ENCODE measurements around the gene SZT2. TPM values are rescaled to one million over a fixed set of nuclear protein-coding genes. Genes with fewer than 3 reads are reported as not detected.
A peak's percentile ranks its signal among the peaks of the same experiment; 100 is the strongest.

SZT2 gene
- polyA plus RNA-seq (2013, experiment 1 of 2; ENCODE audit: insufficient read length) = 14.4 TPM
- 13.8 TPM for polyA plus RNA-seq (2013, experiment 2 of 2; ENCODE audit: insufficient read length)

DNA sequence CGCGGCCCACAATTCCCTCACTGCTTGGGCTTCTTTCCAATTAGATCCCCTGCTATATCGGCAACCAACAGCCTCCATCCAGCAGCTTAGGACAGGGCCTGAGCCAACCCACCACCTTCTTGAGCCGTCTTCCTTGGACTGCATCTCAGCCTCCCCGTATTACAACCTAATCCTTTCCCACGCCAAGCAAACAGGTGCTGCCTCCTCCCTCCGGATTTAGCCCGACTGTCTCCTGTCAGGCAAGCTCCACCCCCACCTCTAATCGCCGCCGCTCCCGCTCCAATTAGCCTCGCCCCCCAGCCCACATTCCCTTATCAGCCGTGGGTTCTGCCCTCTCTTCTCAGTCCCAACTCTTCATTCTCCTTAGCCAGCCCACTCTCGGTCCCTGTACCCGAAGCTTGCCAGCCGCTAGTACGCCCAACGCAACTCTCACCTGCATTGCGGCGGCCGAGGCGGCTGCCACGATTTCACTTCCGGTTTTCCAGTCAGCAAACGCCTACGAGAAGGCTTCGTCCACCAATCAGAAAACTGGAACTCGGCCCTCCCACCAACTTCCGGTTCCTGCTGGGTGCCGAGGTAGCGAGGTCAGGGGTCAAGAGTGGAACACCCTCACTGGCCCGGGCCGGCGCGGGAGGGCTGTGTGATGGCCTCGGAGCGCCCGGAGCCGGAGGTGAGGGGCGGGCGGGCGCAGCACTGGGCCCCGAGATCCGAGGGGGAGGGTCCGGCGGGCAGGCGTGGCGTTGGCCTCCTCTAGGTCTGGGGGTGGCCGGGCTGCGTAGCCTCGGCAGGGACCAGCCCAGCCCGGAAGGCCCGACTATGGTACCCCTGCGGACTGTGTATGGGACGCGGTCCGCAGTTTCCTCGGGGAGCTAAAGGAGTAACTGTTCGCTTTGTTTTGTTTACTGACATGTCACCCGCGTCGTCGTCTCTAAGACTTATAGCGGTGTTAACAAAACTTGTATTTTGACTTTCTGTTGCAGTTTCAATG lies at the start of gene SZT2, which contains the start of gene MED8:
TSS of gene SZT2 (plus strand) at position 574 of the 988 bp plus-strand sequence. CDS start at position 644, 70 bp downstream.
TSS of gene MED8 (minus strand) at position 475 of the 988 bp plus-strand sequence. CDS start at position 439, 36 bp downstream.
- peak; percentile 94 for DNase-seq

DNA sequence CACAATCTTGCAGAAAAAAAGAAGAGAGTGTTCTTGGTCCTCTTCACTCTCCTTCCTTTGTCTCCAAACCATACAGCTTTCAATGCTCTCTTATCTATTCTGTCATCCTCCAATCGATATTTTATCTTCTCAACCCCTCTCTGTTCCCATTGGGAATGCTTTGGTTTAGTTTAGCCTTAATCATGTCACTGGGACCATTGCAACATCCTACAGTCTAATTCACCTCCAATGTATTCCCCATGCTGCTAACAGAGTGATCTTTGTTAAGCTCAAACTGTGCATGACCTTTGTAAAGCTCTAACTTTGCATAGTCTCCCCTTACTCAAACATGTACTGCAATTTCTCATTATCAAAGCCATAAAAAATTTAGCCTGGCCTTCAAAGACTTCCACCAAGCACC lies 49.1 kb upstream of the SZT2 start:
- DNase-seq = no peak

DNA sequence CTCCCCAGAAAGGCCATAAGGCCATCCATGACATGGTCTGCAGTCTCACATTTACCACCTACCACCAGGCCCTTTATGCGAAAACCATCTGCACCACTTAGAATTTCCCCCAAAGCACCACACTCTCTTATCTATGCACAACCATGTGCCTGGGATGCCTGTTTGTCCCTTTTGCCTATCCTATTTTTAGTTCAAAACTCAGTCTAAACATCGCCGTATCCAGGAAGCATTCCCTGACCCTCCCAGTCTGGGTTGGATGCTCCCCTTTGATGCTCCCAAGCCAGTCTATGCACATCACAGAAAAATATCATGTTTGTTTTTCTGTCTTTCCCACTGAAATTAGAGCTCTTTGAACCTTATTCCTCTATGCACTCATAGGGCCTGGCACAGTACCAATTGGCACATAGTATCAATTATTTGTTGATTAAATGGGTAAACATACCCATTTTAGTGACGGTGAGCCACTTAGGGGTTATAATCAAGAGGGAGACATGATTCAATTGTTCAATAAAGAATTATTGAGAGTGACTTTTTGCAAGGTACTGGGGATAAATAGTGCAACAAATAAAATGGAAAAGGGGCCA lies 45.3 kb upstream of the SZT2 start:
- no peak for DNase-seq

DNA sequence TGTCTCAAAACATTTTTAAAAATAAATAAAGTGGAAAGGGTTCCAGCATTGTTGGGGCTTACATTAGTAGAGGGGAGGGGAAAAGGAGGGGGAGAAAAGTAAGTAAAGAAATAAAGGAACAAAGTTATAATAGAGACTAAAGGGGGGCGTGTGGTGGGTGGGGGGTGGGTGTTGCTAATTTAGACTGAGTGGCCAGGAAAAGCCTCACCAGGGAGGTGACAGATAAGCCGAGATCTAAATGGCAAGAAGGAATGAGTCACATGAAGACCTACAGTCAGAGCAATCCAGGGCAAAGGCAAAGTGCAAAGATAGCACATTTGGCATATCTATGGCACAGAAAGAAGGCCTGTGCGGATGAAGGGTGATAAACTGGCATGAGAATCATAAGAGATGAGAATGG lies 44.6 kb upstream of the SZT2 start:
- no peak for DNase-seq

DNA sequence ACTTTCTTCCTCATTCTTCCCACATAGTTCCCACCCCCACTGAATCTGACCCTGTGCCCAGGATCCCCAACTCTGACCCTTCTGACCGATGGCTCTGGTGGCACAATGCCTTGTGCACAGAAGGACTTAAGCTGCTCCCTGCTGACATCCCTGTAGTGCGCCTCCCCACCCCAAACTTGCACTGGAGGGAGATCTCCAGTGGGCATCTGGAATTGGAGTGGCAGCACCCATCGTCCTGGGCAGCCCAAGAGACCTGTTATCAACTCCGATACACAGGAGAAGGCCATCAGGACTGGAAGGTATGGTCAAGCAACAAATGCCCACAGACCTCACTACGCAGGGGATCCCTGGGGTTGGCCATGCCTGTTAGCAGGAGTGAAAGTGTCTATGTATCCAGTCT lies 43.1 kb upstream of the SZT2 start:
- DNase-seq = no peak

DNA sequence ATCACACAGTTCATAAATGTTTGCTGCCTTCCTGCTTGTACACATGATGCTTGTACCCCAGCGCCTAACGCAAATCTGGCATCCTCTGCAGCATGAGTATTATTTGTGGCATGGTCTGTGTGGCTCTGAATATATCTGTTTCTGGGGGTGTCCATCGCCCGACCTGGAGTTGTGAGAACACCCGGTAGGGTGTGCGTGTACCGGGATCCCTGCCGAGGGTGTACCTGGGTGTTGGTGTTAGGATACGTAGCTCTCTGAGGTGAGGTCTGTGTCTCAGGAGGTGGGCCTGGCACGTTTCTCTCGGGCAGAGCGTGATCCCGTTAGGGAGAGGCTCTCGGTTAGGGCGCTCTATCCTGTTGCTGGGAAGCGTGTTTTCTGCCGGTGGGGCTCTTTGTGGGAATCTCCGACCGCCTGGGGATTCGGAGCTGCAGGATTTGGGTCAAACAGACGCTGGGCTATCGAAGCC lies 41.3 kb upstream of the SZT2 start:
- no peak for DNase-seq

DNA sequence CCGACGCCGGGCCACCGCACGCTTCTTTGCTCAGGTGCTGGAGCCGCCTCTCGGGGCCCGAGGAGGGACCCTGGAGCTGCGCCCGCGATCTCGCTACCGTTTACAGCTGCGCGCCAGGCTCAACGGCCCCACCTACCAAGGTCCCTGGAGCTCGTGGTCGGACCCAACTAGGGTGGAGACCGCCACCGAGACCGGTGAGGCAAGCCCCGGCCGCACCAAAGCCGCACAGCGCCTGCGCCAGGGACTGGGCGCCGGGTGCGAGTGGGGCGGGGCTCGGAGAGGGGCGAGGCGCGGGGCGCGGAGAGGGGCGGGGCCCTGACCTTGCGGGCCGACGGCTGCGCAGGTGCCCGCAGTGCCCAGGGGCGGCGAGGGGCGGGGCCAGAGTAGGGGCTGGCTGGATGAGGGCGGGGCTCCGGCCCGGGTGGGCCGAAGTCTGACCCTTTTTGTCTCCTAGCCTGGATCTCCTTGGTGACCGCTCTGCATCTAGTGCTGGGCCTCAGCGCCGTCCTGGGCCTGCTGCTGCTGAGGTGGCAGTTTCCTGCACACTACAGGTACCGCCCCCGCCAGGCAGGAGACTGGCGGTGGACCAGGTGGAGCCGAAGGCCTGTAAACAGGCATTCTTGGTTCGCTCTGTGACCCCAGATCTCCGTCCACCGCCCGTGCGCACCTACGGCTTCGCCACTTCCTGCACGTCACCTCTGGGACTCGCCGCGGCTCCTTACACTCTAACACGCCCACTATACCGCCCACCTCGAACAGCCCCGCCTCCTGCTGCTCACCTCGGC lies 40.7 kb upstream of the SZT2 start:
- DNase-seq = peak; percentile 48

DNA sequence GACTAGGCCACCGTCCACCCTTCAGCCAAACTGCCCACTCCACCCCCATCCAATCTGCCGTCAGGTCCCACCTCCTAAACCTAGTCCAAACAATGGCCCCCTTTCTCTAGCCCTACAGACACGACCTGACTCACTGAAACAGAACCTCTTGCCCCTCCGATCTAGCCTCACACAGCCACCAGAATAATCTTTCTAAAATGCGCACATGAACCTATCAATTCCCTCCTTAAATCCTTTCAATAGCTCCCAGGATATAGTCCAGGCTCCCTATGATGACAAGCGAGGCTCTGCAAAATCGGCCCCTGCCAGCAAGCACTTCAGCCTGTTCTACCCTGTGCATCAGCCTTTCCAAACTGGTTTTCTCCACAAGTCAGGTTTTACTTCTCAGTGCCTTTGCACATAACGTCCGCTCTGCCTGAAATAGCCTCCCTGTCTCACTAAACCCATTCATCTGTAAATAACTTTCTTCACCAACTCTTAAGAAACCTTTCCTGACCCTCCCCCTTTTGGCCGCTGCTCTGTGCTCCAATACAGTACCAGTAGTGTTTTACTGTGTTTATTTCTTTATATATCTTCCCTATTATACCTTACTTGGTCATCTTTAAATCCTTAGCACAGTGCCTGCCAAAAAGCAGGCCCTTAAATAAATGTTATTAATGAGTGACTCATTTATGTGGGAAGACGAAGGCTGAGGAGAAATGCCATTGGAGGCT lies 39.9 kb upstream of the SZT2 start:
- peak; percentile 83 for DNase-seq

DNA sequence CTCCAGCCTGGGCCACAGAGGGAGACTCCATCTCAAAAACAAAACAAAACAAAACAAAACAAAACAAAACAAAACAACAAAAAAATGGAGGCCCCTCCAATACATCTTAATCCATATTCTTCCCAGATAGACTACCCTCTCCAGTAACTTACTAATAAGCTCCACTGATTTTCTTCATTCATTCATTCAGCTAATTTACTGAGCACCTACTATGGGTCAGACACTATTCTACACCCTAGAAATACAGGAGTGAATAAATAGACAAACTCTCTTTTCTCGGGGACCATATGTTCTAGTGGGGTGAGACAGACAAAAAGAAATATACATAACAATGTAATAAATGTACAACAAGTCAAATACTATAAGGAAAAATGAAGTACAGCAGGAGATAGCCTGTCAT lies 38.7 kb upstream of the SZT2 start:
- no peak for DNase-seq

DNA sequence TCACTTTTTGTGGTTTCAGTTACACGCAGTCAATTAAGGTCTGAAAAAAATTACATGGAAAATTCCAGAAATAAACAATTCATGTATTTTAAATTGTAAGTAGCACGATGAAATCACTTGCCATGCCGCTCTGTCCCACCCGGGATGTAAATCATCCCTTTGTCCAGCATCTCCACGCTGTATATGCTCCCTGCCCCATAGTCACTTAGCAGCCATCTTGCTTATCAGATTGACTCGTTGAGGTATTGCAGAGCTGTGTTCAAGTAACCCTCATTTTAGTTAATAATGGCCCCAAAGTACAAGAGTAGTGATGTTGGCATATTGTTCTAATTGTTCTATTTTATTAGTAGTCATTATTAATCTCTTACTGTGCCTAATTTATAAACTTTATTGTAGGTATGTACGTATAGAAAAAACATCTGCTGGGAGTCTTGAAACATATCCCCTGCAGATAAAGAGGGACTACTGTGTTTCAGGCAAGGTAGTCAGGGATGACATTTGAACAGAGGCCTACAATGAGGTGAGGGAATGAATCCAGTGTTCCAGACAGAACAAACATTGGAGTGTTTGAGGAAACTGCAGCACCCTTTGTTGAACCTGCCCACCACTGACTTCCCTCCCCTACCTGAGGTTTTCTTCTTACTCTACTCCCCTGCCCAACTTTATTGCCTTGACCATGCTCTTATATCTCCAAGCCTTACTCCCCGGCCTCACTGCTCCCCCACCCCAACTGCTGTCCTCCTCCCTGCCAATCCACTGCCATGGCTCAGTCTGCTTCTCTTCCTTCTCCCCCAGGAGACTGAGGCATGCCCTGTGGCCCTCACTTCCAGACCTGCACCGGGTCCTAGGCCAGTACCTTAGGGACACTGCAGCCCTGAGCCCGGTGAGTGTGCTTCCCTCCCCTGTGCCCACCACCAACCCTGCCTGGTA lies 38.0 kb upstream of the SZT2 start:
- DNase-seq = no peak

DNA sequence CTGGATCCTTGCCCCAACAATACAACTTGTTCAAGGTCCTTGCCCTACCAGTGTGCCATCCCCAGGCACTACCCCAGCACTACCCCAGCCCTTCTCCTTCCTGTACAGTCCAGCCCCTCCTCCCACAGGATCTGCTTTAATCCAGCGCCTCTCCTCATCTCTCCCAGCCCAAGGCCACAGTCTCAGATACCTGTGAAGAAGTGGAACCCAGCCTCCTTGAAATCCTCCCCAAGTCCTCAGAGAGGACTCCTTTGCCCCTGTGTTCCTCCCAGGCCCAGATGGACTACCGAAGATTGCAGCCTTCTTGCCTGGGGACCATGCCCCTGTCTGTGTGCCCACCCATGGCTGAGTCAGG lies 37.4 kb upstream of the SZT2 start:
- DNase-seq = no peak

DNA sequence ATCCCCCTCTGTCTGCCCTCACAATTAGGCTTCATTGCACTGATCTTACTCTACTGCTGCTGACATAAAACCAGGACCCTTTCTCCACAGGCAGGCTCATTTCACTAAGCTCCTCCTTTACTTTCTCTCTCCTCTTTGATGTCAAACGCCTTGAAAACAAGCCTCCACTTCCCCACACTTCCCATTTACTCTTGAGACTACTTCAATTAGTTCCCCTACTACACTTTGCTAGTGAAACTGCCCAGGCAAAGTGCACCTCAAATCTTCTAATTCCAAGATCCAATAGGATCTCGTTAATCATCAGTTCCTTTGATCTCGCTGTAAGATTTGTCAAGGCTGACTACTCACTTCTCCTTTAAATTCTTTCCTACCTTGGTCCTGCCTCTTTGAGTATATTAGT lies 36.8 kb upstream of the SZT2 start:
- no peak for DNase-seq

DNA sequence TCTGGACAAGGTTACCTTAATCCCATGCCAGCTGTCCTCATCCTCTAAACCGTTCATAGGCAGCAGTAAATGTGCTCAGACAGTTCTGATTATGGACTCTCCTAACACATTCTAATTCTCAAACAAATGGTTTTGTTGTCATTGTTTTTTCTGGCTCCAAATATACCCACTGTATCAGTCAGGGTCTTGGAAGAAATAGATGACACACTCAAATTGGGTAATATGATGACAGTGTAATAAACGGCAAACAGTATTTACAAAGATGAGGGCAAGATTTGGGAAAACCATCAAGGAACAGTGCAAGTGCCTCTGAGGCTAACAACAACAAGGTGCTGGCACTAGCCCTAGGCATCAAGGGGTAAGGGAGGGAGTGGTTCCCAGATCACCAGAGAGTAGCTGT lies 35.2 kb upstream of the SZT2 start:
- no peak for DNase-seq

DNA sequence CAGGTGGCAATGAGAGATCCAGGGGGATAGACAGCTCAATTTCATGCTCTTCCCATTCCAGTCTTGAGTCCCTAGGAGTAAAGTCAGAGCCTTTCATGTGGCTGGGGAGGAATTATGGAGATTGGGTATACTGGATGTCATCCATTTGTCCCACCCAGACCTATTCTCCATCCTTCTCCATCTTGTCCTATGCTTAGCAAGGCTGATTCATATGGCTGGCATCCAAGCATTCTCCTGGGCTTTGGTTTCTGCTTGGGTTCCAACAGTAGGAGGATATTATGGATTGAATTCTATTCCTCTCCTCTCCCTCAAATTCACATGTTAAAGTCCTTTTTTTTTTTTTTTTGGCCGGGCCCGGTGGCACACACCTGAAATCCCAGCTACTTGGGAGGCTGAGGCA lies 34.8 kb upstream of the SZT2 start:
- peak; percentile 35 for DNase-seq

DNA sequence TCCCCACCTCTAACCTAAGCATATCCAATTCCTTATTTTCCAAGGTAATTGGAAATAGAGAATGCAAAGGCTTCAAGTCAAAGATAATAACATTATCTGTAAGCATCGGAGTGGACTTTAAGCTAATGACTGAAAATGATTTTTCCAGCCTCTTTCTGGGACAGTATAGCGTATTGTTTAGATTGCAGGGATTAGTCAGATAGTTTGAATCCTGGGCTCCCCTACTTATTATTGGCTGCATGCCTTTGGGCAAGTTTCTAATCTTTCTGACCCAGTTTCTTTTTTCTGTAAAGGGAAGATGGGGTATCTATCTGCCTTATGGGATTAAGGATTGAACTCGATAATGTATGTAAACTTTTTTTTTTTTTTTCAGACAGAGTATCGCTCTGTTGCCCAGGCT lies 32.4 kb upstream of the SZT2 start:
- DNase-seq = no peak

DNA sequence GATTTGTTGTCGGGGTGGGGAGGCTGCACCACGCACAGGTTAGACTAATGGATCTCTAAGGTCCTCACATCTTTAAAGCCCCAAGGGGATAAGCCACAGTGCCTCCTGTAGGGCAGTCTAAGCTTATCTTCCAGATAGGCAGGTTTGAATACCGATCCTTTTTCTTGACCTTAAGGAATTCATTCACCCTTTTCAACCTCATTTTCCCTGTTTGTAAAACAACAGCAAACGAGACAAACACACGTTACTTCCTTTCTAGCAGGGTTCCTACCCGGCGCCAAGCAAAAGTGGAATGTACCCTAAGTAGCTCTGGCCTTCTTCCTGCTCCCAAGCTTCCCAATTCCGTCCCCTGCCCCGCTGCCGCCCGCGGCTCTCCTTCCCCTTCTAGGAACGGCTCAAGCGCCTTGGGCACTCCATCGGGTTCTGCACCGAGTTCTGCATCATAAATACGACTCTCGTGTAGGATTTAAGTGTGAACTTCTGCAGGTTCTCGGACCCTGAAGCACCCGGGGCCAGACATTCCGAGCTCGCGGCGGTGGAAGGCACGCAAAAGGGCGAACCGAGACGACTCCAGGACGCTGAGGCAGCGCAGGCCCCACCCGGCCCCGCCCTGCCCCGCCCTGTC lies 31.5 kb upstream of the SZT2 start:
- peak; percentile 38 for DNase-seq

DNA sequence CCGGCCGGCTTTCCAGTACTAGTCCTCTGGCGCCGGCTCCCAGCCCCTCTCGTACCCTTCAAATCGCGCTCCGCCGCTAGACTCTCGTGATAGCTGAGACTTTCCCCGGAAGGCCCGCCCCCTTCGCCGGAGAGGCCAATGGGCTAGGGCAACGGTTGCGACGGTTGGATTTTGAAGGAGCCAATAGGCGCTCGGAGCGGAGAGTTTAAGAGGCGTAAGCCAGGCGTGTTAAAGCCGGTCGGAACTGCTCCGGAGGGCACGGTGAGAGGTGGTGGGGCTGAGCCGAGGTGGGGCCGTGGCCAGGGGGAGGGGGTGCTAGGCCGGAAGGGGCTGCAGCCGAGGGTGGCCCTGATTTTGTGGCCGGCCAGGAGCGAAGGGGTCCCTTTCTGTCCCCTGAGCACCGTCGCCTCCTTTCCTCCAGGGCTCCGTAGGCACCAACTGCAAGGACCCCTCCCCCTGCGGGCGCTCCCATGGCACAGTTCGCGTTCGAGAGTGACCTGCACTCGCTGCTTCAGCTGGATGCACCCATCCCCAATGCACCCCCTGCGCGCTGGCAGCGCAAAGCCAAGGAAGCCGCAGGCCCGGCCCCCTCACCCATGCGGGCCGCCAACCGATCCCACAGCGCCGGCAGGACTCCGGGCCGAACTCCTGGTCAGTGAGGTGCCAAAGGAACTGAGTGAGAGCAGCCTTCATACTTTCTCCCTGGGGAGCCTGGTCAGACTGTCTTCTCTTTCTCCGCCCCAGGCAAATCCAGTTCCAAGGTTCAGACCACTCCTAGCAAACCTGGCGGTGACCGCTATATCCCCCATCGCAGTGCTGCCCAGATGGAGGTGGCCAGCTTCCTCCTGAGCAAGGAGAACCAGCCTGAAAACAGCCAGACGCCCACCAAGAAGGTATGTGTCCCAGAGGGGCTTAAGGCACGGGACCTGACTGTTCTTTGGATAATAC lies 30.7 kb upstream of the SZT2 start, which contains the start of gene CDC20:
TSS of gene CDC20 (plus strand) at position 236 of the 948 bp plus-strand sequence. CDS start at position 471, 235 bp downstream.
- DNase-seq = peak; percentile 96

DNA sequence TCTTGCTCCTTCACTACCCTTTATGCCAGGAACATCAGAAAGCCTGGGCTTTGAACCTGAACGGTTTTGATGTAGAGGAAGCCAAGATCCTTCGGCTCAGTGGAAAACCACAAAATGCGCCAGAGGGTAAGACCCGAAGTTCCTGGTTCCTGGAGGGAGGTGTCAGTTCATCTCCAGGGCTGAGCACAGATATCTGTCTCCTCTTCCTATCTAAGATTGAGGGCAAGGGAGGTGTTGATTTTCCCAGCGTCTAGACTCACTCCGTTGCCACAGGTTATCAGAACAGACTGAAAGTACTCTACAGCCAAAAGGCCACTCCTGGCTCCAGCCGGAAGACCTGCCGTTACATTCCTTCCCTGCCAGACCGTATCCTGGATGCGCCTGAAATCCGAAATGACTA lies 30.0 kb upstream of the SZT2 start:
- DNase-seq = no peak

DNA sequence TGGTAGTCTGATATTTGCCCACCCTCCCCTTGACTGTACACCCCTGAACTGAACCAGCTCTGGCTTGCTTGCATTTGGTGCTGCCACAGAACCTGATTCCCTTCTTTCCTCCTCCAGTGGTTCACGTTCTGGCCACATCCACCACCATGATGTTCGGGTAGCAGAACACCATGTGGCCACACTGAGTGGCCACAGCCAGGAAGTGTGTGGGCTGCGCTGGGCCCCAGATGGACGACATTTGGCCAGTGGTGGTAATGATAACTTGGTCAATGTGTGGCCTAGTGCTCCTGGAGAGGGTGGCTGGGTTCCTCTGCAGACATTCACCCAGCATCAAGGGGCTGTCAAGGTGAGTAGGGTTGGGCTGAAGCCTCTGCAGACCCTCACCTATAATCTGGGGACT lies 29.1 kb upstream of the SZT2 start:
- no peak for DNase-seq
